ENCODE results near the gene RGS9.
"Not testable (repeated sequence)": the region's sequence is repeated elsewhere in the genome, so short reads cannot be mapped to it uniquely, and the experiment has no call there.

Gene RGS9

GRCh38 chr17:65196617-65197016 lies 59.4 kb downstream of the RGS9 start:
- H3K27ac ChIP-seq (ENCODE audit: low read depth, low read length) = no peak overlapping the region
- no peaks in the 10 kb centered on the region for H3K36me3 ChIP-seq (ENCODE audit: control insufficient read depth, insufficient read depth, low read length)
- no peak overlapping the region for H3K4me3 ChIP-seq (ENCODE audit: low read length)
- no peaks in the 10 kb centered on the region for H3K4me1 ChIP-seq (ENCODE audit: control insufficient read depth, insufficient read depth, low read length)
- H3K27me3 ChIP-seq (ENCODE audit: control insufficient read depth, insufficient read depth, low read length) = no peaks in the 10 kb centered on the region
- no peak overlapping the region for H3K9ac ChIP-seq (ENCODE audit: low read length)

DNA sequence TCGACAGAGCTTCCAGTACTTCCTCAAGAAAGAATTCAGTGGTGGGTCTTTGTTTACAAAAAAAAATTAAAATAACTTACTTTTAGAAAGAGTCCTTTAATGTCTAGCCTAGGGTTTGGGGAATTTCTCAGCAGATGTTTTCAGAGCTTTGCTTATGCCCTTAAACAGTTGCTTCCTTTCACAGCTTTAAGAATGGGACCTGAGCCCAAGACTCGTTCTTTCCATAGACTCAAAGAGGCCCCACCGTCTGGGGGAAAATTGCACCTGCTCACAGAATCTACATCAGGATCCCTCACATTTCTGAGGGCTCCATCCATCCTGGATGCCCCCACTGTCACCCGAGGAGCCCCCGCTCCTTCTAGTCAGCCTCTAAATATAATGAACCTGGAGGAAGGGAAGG lies 60.0 kb downstream of the RGS9 start:
- no peaks in the 10 kb centered on the region for H3K36me3 ChIP-seq (ENCODE audit: control insufficient read depth, insufficient read depth, low read length)
- no peak overlapping the region for H3K9ac ChIP-seq (ENCODE audit: low read length)
- H3K4me1 ChIP-seq (ENCODE audit: control insufficient read depth, insufficient read depth, low read length) = no peaks in the 10 kb centered on the region
- no peaks in the 10 kb centered on the region for H3K27me3 ChIP-seq (ENCODE audit: control insufficient read depth, insufficient read depth, low read length)
- no peak overlapping the region for H3K27ac ChIP-seq (ENCODE audit: low read depth, low read length)
- H3K4me3 ChIP-seq (ENCODE audit: low read length) = no peak overlapping the region

- Histone ChIP-seq H3K4me3 (ENCODE audit: low read length) (no peak overlapping the region), H3K27me3 (ENCODE audit: control insufficient read depth, insufficient read depth, low read length) (no peaks in the 10 kb centered on the region), H3K9ac (ENCODE audit: low read length) (no peak overlapping the region), H3K4me1 (ENCODE audit: control insufficient read depth, insufficient read depth, low read length) (no peaks in the 10 kb centered on the region), H3K27ac (ENCODE audit: low read depth, low read length) (no peak overlapping the region), H3K36me3 (ENCODE audit: control insufficient read depth, insufficient read depth, low read length) (no peaks in the 10 kb centered on the region)
Observed at GRCh38 chr17:65198653-65199382, 61.6 kb downstream of the RGS9 start.

DNA sequence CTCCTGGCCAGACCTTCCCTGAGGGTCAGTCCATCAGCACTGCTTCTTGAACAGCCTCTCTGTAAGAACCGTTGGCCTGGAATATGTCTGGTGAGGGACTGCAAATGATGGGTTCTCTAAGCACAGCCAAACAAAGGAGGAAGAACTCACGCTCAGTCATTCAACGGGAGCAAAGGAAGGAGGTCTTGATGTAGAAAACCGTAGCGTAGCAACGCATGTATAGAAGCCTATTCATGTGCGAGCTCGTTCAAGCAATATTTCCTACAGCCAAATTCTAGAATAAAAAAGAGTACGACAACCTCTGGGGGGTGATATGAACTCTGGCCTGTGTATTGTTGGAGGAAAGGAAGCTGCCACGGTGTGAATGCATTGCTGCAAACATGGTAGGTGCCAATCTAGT lies 64.2 kb downstream of the RGS9 start:
- no peaks in the 10 kb centered on the region for H3K36me3 ChIP-seq (ENCODE audit: control insufficient read depth, insufficient read depth, low read length)
- no peaks in the 10 kb centered on the region for H3K4me1 ChIP-seq (ENCODE audit: control insufficient read depth, insufficient read depth, low read length)
- no peaks in the 10 kb centered on the region for H3K27me3 ChIP-seq (ENCODE audit: control insufficient read depth, insufficient read depth, low read length)
- no peak overlapping the region for H3K9ac ChIP-seq (ENCODE audit: low read length)
- no peak overlapping the region for H3K27ac ChIP-seq (ENCODE audit: low read depth, low read length)
- no peak overlapping the region for H3K4me3 ChIP-seq (ENCODE audit: low read length)

DNA sequence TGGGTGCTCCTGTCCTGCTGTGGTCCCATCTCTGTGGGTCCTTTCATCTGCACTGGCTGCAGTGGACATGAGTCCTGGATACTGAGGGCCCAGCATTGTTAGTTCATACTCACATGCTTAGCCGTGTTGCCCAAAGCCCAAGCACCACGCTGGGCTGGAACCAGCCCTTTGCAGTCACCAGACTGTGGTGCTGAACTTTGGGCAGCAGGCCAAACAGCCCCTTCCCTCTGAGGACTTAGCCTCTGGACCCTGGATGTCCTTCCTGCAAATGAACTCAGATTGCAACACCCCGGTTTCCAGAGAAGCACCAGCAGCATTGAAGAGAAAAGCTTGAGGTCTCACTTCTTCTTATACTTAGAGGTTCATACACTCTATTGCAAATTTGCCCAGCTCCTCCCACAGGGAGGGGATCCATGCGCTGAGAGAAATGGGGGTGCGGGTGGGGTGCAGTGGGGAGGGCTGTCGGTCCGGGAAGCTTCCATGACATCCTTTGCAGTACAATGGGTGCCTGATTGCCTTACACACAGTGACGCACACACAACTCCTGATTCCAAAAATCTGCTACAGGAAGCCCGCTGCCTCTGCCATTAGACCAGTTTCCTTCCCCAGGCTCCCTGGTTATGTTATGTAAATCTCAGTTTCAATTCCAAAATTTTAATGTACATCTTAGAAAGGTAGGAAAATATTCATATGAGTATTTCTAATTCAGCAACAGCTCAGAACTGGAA lies 65.8 kb downstream of the RGS9 start:
- no peaks in the 10 kb centered on the region for H3K36me3 ChIP-seq (ENCODE audit: control insufficient read depth, insufficient read depth, low read length)
- no peaks in the 10 kb centered on the region for H3K4me1 ChIP-seq (ENCODE audit: control insufficient read depth, insufficient read depth, low read length)
- H3K9ac ChIP-seq (ENCODE audit: low read length) = no peak overlapping the region
- no peaks in the 10 kb centered on the region for H3K27me3 ChIP-seq (ENCODE audit: control insufficient read depth, insufficient read depth, low read length)
- H3K27ac ChIP-seq (ENCODE audit: low read depth, low read length) = no peak overlapping the region
- H3K4me3 ChIP-seq (ENCODE audit: low read length) = no peak overlapping the region

DNA sequence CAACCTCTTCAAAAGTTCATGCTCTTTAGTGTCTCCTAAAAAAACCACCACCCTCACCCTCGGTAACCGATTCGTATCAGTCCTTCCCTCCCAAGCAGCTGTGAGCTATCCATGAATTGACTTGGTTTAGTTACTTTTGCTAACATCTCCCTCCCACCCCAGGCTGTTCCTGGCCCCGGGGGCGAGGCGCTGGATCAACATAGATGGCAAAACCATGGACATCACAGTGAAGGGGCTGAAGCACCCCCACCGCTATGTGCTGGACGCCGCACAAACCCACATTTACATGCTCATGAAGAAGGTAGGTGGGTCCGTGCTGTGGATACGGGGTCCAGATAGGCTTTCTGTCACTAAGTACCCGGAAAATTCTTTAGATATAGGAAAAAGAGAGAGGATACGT lies 66.8 kb downstream of the RGS9 start:
- H3K9ac ChIP-seq (ENCODE audit: low read length) = no peak overlapping the region
- H3K27me3 ChIP-seq (ENCODE audit: control insufficient read depth, insufficient read depth, low read length) = no peaks in the 10 kb centered on the region
- no peak overlapping the region for H3K4me3 ChIP-seq (ENCODE audit: low read length)
- no peaks in the 10 kb centered on the region for H3K4me1 ChIP-seq (ENCODE audit: control insufficient read depth, insufficient read depth, low read length)
- H3K27ac ChIP-seq (ENCODE audit: low read depth, low read length) = no peak overlapping the region
- H3K36me3 ChIP-seq (ENCODE audit: control insufficient read depth, insufficient read depth, low read length) = no peaks in the 10 kb centered on the region

GRCh38 chr17:65205655-65206054 lies 68.5 kb downstream of the RGS9 start:
- Histone ChIP-seq H3K9ac (ENCODE audit: low read length) (no peak overlapping the region), H3K27ac (ENCODE audit: low read depth, low read length) (no peak overlapping the region), H3K36me3 (ENCODE audit: control insufficient read depth, insufficient read depth, low read length) (peaks cover 2% of the 10 kb centered on the region), H3K4me1 (ENCODE audit: control insufficient read depth, insufficient read depth, low read length) (no peaks in the 10 kb centered on the region), H3K4me3 (ENCODE audit: low read length) (no peak overlapping the region), H3K27me3 (ENCODE audit: control insufficient read depth, insufficient read depth, low read length) (no peaks in the 10 kb centered on the region)

DNA sequence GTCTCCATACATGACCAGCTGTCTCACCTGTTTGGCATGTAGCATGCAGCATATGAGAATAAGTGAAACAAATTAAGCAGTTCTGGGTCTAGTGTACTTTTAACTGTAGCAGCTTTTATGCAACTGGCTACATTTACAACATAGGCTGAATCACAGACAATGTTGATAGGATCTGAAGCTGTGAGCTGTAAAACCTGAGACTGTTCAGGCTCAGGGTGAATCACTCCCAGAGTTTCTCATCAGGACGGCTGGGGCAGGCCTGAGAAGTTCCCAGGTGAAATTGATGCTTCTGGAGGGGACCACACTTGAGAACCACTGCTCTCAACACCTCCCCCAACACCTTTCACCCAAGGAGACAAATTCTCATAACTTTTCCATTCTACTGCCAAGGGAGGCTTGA lies 70.3 kb downstream of the RGS9 start:
- H3K36me3 ChIP-seq (ENCODE audit: control insufficient read depth, insufficient read depth, low read length); H3K9ac ChIP-seq (ENCODE audit: low read length); H3K4me1 ChIP-seq (ENCODE audit: control insufficient read depth, insufficient read depth, low read length); H3K27me3 ChIP-seq (ENCODE audit: control insufficient read depth, insufficient read depth, low read length); H3K4me3 ChIP-seq (ENCODE audit: low read length); H3K27ac ChIP-seq (ENCODE audit: low read depth, low read length): not testable (repeated sequence)

- no peak overlapping the region for H3K4me3 ChIP-seq (ENCODE audit: low read length)
- no peak overlapping the region for H3K27ac ChIP-seq (ENCODE audit: low read depth, low read length)
- no peaks in the 10 kb centered on the region for H3K27me3 ChIP-seq (ENCODE audit: control insufficient read depth, insufficient read depth, low read length)
- peaks cover 2% of the 10 kb centered on the region for H3K36me3 ChIP-seq (ENCODE audit: control insufficient read depth, insufficient read depth, low read length)
- H3K9ac ChIP-seq (ENCODE audit: low read length) = no peak overlapping the region
- no peaks in the 10 kb centered on the region for H3K4me1 ChIP-seq (ENCODE audit: control insufficient read depth, insufficient read depth, low read length)
Observed at GRCh38 chr17:65208717-65209116, 71.5 kb downstream of the RGS9 start.

GRCh38 chr17:65218261-65218660 lies 81.1 kb downstream of the RGS9 start:
- Histone ChIP-seq H3K27ac (ENCODE audit: low read depth, low read length) (no peak overlapping the region), H3K27me3 (ENCODE audit: control insufficient read depth, insufficient read depth, low read length) (no peaks in the 10 kb centered on the region), H3K4me3 (ENCODE audit: low read length) (no peak overlapping the region), H3K9ac (ENCODE audit: low read length) (no peak overlapping the region), H3K36me3 (ENCODE audit: control insufficient read depth, insufficient read depth, low read length) (no peaks in the 10 kb centered on the region), H3K4me1 (ENCODE audit: control insufficient read depth, insufficient read depth, low read length) (no peaks in the 10 kb centered on the region)

DNA sequence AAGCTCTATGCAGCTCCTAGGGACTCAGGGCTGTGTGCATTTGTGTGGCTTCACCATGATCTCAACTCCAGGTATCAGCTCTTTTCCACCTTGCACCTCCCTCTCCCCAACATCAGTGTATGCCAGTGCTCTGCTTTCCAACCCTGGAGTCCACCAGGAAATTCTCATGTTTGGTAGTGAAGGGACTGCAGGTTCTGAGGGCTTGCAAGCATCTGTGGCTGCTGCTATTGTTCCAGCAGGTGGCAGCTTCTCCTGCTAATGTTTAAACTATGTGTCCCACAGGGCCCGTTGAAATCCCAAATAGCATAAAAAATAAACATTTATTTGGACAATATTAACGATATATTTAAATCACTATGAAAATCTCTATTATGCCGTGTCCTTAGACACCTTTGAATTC lies 82.0 kb downstream of the RGS9 start:
- H3K4me3 ChIP-seq (ENCODE audit: low read length) = no peak overlapping the region
- H3K4me1 ChIP-seq (ENCODE audit: control insufficient read depth, insufficient read depth, low read length) = no peaks in the 10 kb centered on the region
- no peaks in the 10 kb centered on the region for H3K27me3 ChIP-seq (ENCODE audit: control insufficient read depth, insufficient read depth, low read length)
- no peak overlapping the region for H3K27ac ChIP-seq (ENCODE audit: low read depth, low read length)
- H3K36me3 ChIP-seq (ENCODE audit: control insufficient read depth, insufficient read depth, low read length) = no peaks in the 10 kb centered on the region
- no peak overlapping the region for H3K9ac ChIP-seq (ENCODE audit: low read length)

- H3K4me3 ChIP-seq (ENCODE audit: low read length) = no peak overlapping the region
- H3K27ac ChIP-seq (ENCODE audit: low read depth, low read length) = no peak overlapping the region
- no peak overlapping the region for H3K9ac ChIP-seq (ENCODE audit: low read length)
- no peaks in the 10 kb centered on the region for H3K27me3 ChIP-seq (ENCODE audit: control insufficient read depth, insufficient read depth, low read length)
- H3K36me3 ChIP-seq (ENCODE audit: control insufficient read depth, insufficient read depth, low read length) = no peaks in the 10 kb centered on the region
- no peaks in the 10 kb centered on the region for H3K4me1 ChIP-seq (ENCODE audit: control insufficient read depth, insufficient read depth, low read length)
Observed at GRCh38 chr17:65219707-65220106, 82.5 kb downstream of the RGS9 start.

DNA sequence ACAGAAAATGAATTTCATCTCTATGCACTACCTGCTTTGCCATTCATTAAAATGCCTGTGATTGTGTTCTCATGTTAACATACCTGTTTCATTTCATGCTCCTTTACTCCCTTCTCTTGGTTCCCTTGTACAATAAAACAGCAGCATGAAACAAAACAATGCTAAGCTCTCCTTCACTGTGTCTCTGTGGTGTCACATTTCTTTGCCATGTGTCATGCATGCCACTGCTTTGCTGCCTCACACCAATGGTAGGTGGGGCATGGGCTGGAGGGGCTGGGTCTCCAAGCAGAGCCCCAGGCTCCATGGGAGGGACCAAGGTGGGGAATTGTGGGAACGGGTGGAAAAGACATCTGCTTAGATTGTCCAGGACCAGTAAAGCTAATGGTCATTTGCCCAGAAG lies 83.6 kb downstream of the RGS9 start:
- Histone ChIP-seq H3K9ac (ENCODE audit: low read length) (no peak overlapping the region), H3K36me3 (ENCODE audit: control insufficient read depth, insufficient read depth, low read length) (no peaks in the 10 kb centered on the region), H3K4me1 (ENCODE audit: control insufficient read depth, insufficient read depth, low read length) (no peaks in the 10 kb centered on the region), H3K27ac (ENCODE audit: low read depth, low read length) (no peak overlapping the region), H3K4me3 (ENCODE audit: low read length) (no peak overlapping the region), H3K27me3 (ENCODE audit: control insufficient read depth, insufficient read depth, low read length) (no peaks in the 10 kb centered on the region)

All from rectal smooth muscle tissue (tissue), 1 donor.